Measurements from ENCODE around the gene RPGR. TPM values are rescaled to one million over a fixed set of nuclear protein-coding genes. Genes with fewer than 3 reads are reported as not detected.

Gene RPGR
- 12.4 to 16.5 TPM (median 15.4 TPM) in 5 replicates for total RNA-seq (2022; extraction: Qiagen RNA extraction)

GRCh38 chrX:38327007-38327774 lies at the start of gene RPGR:
TSS of gene RPGR (minus strand) at chrX:38327509. CDS start at chrX:38327367, 142 bp downstream.

GRCh38 chrX:38352362-38352761 lies 25.1 kb upstream of the RPGR start, which contains the start of gene OTC:
TSS of gene OTC (plus strand) at chrX:38352604. CDS start at chrX:38352697, 93 bp downstream.

GRCh38 chrX:38220415-38221390 lies 106.6 kb downstream of the RPGR start, which contains the start of gene SRPX:
TSS of gene SRPX (minus strand) at chrX:38220871. CDS start at chrX:38220792, 79 bp downstream.

Other genes starting within 250 kb of the RPGR start
- 8.1 to 9.8 TPM (median 8.7 TPM) in 5 replicates for gene SRPX, start 106.6 kb downstream of the RPGR start, total RNA-seq (2022; extraction: Qiagen RNA extraction)
- gene OTC, start 25.1 kb upstream of the RPGR start, total RNA-seq (2022; extraction: Qiagen RNA extraction), result not detected in 5 replicates
- 2.4 to 3.0 TPM (median 2.7 TPM) in 5 replicates for gene TSPAN7, start 234.0 kb upstream of the RPGR start, total RNA-seq (2022; extraction: Qiagen RNA extraction)